NCI-H446 (cell line): ENCODE measurements around the gene TP63.

Experiments used
- DNase-seq, 2 experiments: peaks; one replicate each; lab custom pipeline; 2025; lab: John Stamatoyannopoulos, UW

TP63 gene

DNA sequence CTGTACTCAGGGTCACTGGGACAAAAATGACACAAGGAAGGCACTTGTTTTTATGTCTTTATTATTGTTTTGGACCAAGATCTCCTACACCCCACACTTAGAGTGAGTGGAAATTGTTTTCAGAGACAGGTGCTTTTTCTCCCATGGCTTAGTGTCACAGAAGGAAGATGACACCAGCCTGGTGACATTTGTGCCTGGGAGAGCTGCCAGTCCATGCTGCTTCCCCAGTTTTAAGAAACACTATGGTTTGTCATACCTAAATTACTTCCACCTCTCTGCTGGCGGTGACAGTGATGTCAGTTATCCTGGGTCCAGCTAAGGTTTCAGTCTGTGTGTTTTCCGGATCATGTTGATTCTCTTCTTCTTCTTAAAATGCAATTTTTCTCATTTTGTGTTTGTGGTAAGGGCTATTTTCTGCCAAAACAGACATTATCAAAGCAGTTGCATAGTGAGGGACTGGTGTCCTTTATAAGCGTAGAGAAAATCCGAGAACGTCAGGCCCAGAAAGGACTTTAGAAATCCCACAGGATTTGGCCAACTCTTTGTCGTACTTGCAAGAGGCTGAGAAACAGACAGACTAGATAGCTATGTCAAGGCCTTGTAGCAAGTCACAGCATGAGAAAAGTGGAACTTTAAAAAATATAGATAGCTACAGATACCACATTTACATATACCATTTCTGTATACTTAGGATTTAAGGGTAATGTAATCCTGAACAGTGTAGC is 149.5 kb downstream of the TP63 start:
- DNase-seq = no peak

DNA sequence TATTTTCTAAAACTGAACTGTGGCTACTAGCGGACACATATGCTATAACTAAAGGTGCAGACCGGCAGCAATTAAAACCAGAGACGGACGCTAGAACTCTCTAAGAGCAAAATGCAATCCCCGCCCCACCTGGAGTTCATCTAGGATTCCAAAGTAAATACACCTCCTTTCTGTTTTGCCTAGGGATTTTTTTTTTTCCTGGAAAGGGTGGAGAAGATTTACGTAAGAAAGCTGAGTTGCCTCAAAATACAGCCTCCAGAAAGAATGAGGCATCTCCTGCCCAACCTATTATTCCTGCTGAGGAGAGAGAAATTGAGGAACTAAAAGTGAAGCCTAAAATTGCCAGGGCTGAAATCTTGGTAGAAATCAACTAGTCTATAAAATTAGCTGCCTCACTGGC is 150.2 kb downstream of the TP63 start:
- no peak for DNase-seq

DNA sequence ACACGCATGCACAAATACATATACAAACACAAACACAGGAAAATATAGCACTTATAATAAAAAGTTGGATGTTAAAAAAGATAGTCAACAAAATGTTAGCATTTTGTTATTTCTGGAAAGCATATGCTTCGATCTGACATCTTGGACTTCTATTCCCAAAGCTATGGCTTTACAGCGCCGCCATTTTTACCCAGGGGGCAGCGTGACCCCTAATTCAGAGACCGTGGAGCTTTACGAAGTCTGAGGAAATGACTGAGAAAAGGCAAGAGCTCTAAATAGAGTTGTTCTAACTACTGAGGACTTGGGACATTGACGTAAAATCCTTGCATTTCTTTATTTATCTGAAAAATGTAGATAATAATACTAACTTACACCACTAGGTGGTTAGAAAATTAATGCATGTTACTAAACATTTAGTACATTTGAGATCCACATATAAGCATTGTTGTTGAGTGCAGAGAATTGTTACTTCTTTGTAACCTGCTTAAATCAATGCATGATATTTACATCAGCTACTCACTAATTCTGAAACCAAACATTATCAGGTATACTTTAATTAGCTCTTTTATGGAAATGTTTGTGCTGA is 155.4 kb downstream of the TP63 start:
- DNase-seq = no peak

- DNase-seq = no peak
Observed at GRCh38 chr3:189787191-189787590, 156.0 kb downstream of the TP63 start.

DNA sequence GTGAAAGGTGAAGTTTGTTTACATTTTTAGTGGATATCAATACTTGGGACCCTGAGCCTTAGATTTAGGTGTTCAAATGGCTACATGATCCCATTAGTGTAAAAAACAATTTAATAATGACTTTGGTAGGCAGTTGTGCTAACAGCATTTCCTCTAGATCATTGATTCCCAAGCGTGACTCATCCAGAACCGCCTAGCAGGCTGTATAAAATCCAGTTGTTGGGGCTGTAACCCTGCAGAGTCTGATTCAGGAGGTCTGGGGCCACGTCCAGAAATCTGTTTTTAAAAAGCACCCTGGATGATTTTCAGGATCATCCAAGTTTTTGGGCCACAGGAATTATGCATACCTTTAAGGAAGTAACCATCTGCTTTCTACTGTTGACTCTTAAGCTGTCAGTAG is 156.4 kb downstream of the TP63 start:
- no peak for DNase-seq

DNA sequence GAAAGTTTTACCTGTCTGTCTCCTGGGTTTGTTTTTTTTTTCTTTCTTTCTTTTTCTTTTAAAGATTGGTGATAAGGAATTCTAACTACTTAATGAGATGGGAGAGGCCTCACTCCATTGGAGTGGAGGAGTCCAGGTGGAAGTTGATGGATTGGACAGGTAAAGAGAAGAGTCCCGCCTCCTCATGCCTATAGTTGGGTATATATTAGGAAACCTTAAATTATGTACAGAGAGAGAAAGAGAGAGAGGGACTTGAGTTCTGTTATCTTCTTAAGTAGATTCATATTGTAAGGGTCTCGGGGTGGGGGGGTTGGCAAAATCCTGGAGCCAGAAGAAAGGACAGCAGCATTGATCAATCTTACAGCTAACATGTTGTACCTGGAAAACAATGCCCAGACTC is 158.2 kb downstream of the TP63 start:
- no peak for DNase-seq

GRCh38 chr3:189790658-189791057 is 159.5 kb downstream of the TP63 start:
- DNase-seq = no peak

DNA sequence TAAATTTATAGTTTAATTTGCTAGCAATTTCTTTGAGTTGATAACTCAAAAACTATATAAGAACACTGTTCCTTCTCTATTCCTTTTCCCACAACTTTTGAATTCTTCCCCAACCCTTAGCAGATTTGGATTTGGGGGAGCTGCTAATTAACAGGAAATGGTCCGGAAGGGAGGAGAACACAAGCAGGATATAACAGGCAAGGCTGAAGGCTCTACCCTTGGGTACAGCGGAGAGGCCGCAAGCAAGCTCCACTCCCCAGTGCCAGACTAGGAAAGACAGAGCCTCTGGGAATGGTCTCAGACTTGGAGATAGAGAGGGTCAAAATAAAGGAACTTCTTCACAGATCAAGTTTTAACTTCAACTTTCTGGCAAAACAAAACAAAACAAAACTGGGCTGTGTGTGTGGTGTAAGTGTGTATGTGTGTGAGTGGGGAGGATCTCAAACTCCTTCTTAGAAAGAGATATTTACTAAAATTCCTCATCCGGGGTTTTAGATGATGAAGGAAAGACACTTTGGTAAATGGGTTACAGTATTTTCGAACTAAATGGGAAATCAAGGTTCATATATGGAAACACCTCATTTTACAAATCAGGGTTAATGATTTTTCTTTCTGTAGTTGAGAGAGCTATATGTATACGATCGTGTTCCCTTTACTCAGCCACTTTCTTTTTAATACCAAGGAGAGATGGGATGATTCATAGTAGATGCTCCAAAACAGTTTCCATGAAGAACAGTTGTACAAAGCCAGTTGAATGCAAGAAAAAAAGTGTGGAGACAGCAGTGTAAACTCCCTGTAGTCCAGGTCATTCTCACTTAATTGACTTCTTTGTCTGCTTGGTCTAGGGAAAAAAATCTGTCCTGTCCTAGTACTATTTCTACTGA is 161.1 kb downstream of the TP63 start:
- no peak for DNase-seq

- no peak for DNase-seq
Observed at GRCh38 chr3:189794518-189794917, 163.3 kb downstream of the TP63 start.

DNA sequence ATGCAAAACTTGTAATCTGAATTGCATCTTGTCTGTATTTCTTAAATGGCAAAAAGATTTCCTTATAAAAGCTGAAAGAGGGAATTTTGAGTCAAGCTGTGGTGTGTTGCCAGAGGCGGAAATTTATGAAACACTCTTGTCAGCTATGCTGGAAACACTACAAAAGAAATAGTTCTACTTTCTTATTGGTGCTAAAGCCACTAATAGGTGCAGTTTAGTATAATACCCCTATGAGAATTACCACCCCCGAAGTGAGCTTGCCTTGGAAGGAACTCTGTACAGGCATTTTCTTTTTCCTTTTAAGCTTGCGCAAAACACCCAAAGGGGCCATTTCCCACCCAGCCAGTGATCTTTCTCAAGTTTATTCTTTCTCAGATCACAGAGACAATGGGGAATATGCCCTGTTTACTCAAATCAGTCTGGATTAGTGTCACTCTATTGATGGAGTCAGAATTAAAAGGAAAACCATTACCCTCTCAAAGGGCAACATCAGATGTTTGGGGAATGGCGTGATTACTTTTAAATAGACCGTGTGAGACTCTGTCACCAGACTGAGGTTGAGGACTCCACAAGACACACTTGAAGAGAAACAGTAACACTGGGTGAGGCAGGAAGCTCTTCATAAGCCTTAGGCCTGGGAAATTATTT is 166.0 kb downstream of the TP63 start:
- no peak for DNase-seq

- no peak for DNase-seq
Observed at GRCh38 chr3:189799366-189799765, 168.2 kb downstream of the TP63 start.

- no peak for DNase-seq
Observed at GRCh38 chr3:189800436-189800835, 169.2 kb downstream of the TP63 start.

DNA sequence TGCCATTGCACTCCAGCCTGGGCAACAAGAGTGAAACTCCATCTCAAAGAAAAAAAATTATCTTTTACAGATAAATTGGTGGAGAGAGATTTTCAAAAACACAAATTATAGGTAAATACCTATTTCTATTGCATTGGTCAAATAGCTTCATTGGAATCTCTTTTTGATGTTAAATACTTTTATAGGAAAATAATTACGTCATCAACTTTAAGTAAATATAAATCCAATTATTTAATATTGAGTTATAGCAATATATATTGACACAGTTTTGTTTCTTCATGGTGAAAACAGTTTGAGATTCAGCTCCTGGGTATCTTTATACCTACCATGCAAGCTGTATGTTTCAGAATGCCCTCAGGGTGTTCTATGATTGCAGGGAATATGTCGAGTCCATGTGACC is 172.1 kb downstream of the TP63 start:
- no peak for DNase-seq

DNA sequence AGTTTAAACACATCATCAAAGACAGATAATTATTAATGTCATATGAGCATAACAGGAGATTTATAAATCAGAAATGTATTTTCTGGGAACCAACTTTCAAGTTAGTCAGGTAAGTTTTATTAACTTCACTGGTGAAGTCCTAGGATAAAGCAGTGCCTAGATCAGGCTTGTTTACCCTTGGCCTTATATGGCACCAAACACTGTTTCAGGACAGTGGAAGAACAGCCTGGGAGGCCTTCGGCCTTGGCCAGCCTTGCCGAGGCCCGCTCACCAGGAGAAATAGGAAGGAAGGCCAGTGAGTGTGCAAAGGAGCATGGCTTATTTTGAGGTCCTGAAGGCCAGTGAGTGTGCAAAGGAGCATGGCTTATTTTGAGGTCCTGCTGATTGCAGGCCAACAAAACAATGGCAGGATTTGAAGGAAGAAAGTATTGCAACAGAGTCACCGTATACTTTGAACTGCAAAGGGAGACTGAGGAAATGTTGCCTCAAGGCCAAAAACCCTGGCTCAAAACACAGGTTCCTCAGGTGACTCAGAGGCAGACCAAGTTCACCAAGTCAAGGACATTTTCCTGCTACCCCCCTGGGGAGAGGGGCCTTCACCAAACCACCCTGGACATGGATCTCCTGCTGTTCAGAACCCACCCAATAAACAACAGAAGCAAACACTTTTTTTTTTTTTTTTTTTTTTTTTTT is 174.3 kb downstream of the TP63 start:
- DNase-seq = no peak

DNA sequence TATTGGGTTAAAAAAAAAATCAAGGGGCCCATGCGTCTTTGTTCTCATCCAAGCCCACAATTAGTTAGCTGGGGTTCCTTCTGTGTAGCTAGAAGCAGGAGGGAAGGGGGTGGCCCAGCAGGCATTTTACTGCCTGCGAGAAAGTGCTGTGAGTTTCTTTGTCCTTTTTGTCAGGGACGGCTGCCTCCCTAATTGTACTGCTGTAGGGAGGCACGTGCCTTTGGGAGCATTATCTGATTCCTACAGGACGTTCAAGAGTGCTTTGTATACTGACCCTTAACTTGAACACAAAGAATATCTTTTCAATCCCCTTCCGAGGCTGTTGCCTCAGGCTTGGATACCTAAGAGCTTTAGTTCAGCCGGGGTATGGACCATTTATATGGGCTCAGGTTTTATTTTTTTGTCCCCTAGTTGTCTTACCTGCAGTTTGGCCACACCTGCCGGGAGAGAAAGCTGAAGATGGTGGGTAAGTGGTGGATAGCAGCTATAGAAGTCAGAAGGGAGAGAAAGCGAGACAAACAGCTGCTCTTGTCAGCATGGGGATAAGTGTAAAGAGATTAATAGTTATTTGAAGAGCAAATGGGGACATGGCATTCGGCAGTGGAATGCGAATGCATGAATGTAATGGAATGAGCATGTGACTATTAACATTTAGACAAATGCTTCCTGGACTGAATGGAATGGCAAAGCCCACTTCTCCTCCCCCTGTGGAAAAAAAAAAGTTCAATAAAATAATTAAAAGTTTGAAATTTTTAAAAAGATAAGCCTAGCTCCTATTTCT is 175.2 kb downstream of the TP63 start:
- DNase-seq = no peak

DNA sequence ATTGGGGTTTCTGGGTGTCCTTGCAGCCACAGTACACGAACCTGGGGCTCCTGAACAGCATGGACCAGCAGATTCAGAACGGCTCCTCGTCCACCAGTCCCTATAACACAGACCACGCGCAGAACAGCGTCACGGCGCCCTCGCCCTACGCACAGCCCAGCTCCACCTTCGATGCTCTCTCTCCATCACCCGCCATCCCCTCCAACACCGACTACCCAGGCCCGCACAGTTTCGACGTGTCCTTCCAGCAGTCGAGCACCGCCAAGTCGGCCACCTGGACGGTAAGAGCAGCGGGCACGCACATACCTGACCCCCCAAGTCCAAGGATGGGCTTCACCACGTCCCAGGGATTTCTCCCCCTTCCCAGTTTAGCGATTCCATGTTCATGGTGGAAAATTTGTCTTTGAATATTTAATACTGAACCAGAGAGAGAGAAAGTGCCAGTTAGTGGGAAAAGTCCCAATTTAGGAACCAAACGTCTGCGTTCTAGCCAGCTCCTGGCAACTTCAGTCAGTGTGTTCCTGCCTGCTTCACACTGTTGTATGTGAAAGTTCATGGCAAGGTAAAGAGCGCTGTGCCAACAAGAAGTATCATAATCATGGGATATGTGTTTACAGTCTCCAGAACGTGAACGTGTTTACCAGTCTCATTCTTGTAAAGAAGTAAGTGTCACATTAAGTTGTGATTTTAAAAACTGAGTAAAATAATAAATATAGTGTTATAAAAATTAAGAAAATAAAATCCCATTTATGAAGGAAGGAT is 177.2 kb downstream of the TP63 start:
- DNase-seq = no peak

GRCh38 chr3:189809583-189809982 is 178.4 kb downstream of the TP63 start:
- no peak for DNase-seq

DNA sequence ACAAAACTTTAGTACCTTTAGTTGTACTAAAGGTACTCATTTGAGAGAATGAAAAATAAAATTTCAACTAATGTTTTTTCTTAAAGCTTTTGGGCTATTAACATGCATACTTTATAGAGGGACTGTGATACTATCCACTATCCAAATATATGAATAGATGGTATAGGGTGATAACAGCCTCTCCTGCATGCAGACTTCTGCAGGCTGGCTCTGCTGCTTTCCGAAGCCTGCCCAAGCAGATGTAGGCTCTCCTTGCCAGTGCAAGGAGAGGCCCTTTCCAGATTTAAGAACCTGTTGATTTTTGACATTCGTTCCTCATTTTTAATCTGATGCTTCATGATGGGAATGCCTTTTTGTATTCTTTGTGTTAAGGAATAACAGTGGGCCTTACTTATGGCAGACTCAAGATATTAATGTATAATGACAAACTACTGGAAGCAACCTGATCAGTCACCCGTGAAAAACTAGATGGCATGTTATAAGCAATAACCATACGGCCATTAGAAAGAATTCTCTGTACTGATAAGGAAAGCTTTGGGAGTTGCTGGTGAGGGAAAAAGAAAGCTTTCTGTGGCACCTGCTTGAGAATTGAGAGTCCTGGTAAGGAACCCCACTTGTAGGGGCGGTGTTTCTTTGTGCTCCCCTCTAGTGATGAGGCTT is 181.7 kb downstream of the TP63 start:
- no peak for DNase-seq

GRCh38 chr3:189813647-189814240 is 182.6 kb downstream of the TP63 start:
- DNase-seq = no peak

- DNase-seq = no peak
Observed at GRCh38 chr3:189820365-189820720, 189.2 kb downstream of the TP63 start.
